A549 treated with Hydrocortisone at 1 μM for 4 hours (cell line): Measurements from ENCODE around the gene HNRNPUL1. TPM values are rescaled to one million over a fixed set of nuclear protein-coding genes. Genes with fewer than 3 reads are reported as not detected.

Experiments
- total RNA-seq: library from RNA; stranded (reverse); fragments of 200-300 nt; extraction: Qiagen RNA extraction; gene quantifications from 5 replicates; pipeline ENCODE4 v1.2.3, GENCODE V29; 2022

Gene HNRNPUL1
- 282 to 347 TPM (median 290 TPM) in 5 replicates for total RNA-seq

DNA sequence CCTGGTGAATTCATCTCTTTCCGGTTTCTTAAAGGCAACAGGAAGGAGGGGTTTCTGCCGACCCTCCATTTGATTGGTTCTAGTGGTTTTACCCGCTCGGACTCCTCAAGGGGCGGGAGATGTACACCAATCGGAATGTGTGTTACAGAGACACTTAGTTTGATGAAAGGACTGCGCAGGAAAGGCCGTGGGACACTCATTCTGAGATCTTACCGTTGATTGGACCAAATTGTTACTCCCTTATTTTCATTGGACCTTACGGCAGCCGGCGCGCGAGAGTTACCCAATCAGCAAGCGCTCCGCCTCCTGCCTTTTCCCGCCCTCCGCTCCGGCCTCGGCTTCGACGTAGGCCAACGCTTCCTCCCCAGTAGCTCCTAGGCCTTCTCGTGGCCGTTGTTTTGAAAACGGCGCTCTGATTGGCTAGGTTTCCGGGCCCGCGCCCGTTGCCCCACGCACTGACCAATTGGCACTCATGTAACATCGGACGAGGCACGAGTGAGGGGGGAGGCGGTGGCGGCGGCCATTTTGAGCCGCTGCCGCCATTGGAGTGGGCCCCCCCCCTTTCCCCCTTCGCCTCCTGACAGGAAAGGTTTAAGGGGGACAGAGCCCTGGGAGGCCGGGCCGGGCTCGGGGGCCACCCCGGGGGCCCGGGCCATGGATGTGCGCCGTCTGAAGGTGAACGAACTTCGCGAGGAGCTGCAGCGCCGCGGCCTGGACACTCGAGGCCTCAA, at the start of gene HNRNPUL1:
Gene HNRNPUL1, plus strand, starts transcription at position 523 of the 731 bp plus-strand sequence. Its CDS starts 132 bp downstream, at position 655.

DNA sequence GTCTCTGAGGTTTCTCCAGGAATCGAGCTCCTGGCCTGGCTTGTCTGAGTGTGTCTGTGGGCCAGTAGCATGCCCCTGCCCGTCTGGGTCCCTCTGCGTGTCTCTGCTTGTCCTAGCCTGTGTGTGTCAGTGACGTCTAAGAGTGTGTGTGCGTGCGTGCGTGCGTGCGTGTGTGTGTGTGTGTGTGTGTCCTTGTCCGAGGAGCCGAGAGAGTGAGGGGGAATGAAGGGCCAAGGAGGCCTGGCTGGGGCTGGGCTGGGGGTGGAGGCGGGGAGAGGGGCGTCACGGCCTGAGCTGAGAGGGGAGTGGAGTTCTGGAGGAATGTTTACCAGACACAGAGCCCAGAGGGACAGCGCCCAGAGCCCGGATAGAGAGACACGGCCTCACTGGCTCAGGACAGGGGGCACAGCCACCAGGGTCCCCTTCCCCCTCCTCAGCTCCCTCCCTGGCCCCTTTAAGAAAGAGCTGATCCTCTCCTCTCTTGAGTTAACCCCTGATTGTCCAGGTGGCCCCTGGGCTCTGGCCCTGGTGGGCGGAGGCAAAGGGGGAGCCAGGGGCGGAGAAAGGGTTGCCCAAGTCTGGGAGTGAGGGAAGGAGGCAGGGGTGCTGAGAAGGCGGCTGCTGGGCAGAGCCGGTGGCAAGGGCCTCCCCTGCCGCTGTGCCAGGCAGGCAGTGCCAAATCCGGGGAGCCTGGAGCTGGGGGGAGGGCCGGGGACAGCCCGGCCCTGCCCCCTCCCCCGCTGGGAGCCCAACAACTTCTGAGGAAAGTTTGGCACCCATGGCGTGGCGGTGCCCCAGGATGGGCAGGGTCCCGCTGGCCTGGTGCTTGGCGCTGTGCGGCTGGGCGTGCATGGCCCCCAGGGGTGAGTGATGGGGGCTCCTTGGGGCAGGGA, 45.3 kb upstream of the HNRNPUL1 start, which contains the start of gene AXL:
Gene AXL, plus strand, starts transcription at position 609 of the 893 bp plus-strand sequence. Its CDS starts 170 bp downstream, at position 779.

DNA sequence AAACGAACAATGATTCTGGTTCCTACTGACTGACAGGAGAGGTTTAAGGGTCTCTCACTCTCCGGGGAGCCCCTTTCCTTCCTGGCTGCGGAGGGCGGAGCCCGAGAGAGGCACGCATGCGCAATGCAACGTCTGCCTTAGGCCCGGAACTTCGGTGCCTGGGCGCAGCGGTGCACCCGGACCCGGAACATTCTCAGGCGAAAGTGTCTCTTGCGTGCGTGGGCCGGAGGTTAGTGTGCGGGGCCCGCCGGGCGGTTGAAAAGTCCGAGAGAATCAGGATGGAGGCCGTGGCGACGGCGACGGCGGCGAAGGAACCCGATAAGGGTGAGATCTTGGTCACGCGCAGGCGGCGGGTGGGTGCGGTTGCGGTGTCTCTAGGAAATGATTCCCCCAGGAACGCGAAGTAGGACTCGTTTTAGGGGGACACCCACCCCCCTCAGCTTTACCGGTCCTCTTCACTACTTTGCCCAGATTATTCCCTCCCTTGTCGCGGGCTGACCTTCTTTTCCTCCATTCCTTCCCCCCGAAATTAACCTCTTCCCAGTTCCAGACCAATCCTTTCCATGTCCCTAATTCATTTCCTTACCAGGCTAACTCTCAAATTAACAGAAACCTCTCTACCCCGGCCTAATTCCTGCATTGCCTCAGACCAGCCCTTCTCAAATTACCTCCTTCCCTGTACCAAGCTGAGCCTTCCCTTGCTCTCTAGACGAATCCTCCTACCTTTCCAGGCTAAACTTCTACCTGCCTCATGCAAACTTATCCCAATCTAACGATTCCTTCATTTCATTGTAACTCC, 46.1 kb downstream of the HNRNPUL1 start, which contains the start of gene CCDC97:
Gene CCDC97, plus strand, starts transcription at position 140 of the 799 bp plus-strand sequence. Its CDS starts 139 bp downstream, at position 279.

DNA sequence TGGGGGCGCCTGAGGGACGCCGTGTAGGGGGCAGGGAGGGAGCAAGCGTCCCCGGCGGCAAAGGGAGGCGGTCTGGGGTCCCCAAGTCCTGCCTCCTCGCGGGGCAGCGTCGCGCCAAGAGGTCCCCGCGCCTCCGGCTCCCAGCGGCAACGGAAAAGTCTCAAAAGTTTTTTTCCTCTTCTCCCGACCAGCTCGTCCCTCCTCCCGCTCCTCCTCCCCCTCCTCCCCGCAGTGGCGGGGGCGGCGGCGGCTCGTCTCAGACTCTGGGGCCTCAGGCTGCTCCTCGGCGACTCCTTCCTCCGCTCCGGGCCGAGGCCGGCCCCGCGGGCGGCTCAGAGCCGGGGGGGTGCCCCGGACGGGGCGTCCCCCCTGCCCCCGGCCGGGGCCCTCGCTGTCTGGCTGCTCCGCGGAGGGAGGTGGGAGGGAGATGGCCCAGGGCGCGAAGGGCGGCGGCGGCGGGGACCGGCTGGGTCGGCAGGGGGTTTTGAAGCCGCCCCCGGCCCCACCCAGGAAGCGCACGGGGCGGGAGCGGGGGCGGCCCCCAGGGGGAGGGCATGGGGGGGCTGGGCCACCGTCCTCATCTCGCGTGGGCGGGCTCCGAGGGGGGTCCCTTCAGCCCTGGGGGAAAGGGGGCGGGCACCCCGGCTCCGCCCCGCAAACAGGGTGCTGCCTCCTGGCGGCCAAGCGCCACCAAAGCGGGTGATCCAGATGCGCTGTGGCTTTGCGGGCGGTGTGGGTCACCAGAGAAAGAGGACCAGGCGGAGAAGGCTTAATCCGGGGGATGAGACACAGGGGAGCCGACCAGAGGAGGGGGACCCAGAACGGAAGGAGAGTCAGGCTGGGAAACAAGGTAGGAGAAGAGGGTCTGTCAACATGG, 89.5 kb downstream of the HNRNPUL1 start, which contains the start of gene TGFB1:
Gene TGFB1, minus strand, starts transcription at position 457 of the 877 bp plus-strand sequence. CDS start 878 bp downstream, outside the sequence.

Other genes starting within 250 kb of the HNRNPUL1 start
- not detected in 5 replicates for gene CYP2A13, start 175.9 kb upstream of the HNRNPUL1 start, total RNA-seq
- gene CYP2F1, start 149.9 kb upstream of the HNRNPUL1 start, total RNA-seq: not detected in 5 replicates
- gene CYP2S1, start 71.2 kb upstream of the HNRNPUL1 start, total RNA-seq: 19.2 to 22.5 TPM (median 19.7 TPM) in 5 replicates
- 93.5 to 121 TPM (median 96.9 TPM) in 5 replicates for gene AXL, start 45.1 kb upstream of the HNRNPUL1 start, total RNA-seq
- 35.9 to 44.6 TPM (median 41.2 TPM) in 5 replicates for gene CCDC97, start 45.8 kb downstream of the HNRNPUL1 start, total RNA-seq
- gene TGFB1, start 89.5 kb downstream of the HNRNPUL1 start, total RNA-seq: 131 to 147 TPM (median 141 TPM) in 5 replicates
- gene B9D2, start 99.8 kb downstream of the HNRNPUL1 start, total RNA-seq: 24.0 to 32.5 TPM (median 30.0 TPM) in 5 replicates
- 4.3 to 5.8 TPM (median 4.9 TPM) in 5 replicates for gene TMEM91, start 112.2 kb downstream of the HNRNPUL1 start, total RNA-seq
- gene EXOSC5, start 133.0 kb downstream of the HNRNPUL1 start, total RNA-seq: 74.9 to 102 TPM (median 92.2 TPM) in 5 replicates
- gene BCKDHA, start 133.4 kb downstream of the HNRNPUL1 start, total RNA-seq: 34.9 to 47.4 TPM (median 40.9 TPM) in 5 replicates
- 0.09 to 0.33 TPM (median 0.12 TPM) in 4 of 5 replicates, not detected in the other for gene B3GNT8, start 163.0 kb downstream of the HNRNPUL1 start, total RNA-seq
- gene DMAC2, start 175.5 kb downstream of the HNRNPUL1 start, total RNA-seq: 102 to 116 TPM (median 108 TPM) in 5 replicates
- gene ERICH4, start 178.8 kb downstream of the HNRNPUL1 start, total RNA-seq: not detected in 5 replicates